Dermis microvascular lymphatic vessel endothelial cell (primary cell): ENCODE results near the gene SNAPC2. TPM values are rescaled to one million over a fixed set of nuclear protein-coding genes. Genes with fewer than 3 reads are reported as not detected.
A peak's percentile ranks its signal among the peaks of the same experiment; 100 is the strongest.
"Not testable (repeated sequence)": the region's sequence is repeated elsewhere in the genome, so short reads cannot be mapped to it uniquely, and the experiment has no call there.

Experiments
- DNase-seq, 2 donors: peaks; one replicate each; pipeline versions ENCODE4 v3.0.0 to v3.0.0-alpha.2; 2010; ENCODE audit warnings: low read depth in 2 of 2
- total RNA-seq: library from RNA; depleted of rRNA; stranded (reverse); fragments of >200 nt; gene quantifications from 2 replicates; pipeline ENCODE4 v1.2.1, GENCODE V29; 2014

Gene SNAPC2
- total RNA-seq, 1 donor from 2014 or later = 5.8 TPM

GRCh38 chr19:7921302-7921966 lies 1.3 kb downstream of the SNAPC2 start:
- no peak for DNase-seq

- DNase-seq = no peak
These were observed 2.1 kb downstream of the SNAPC2 start for GRCh38 chr19:7921967-7922835.

- no peak for DNase-seq
These were observed 2.7 kb downstream of the SNAPC2 start for GRCh38 chr19:7922836-7923195.

- DNase-seq = no peak
These were observed 3.4 kb downstream of the SNAPC2 start for GRCh38 chr19:7923295-7924191.

GRCh38 chr19:7924241-7924640 lies 4.1 kb downstream of the SNAPC2 start:
- DNase-seq = no peak

- DNase-seq = no peak
These were observed 4.6 kb downstream of the SNAPC2 start for GRCh38 chr19:7924651-7925170.

- DNase-seq = peak; percentile 54 to 76
These were observed 5.2 kb downstream of the SNAPC2 start for GRCh38 chr19:7925171-7925851.

GRCh38 chr19:7926021-7926726 lies 6.0 kb downstream of the SNAPC2 start, which contains the start of gene CTXN1:
CTXN1 (minus strand) TSS chr19:7926135; CDS start chr19:7925538, 597 bp downstream.
- peak in 1 of 2 donors; percentile 67 for DNase-seq

- DNase-seq = no peak
These were observed 6.8 kb downstream of the SNAPC2 start for GRCh38 chr19:7926727-7927604.

GRCh38 chr19:7927605-7928333 lies 7.6 kb downstream of the SNAPC2 start:
- DNase-seq = no peak

GRCh38 chr19:7928334-7928706 lies 8.2 kb downstream of the SNAPC2 start:
- DNase-seq = no peak

- peak in 1 of 2 donors; percentile 63 for DNase-seq
These were observed 8.9 kb downstream of the SNAPC2 start for GRCh38 chr19:7928741-7929701.

GRCh38 chr19:7930030-7930429 lies 9.9 kb downstream of the SNAPC2 start:
- DNase-seq = not testable (repeated sequence)

- DNase-seq = no peak
These were observed 10.6 kb downstream of the SNAPC2 start for GRCh38 chr19:7930765-7931164.

- no peak for DNase-seq
These were observed 11.3 kb downstream of the SNAPC2 start for GRCh38 chr19:7931221-7932061.

GRCh38 chr19:7932276-7932929 lies 12.3 kb downstream of the SNAPC2 start:
- no peak for DNase-seq
